ENCODE data around the gene FBRSL1.
"Not testable (repeated sequence)": the region's sequence is repeated elsewhere in the genome, so short reads cannot be mapped to it uniquely, and the experiment has no call there.

FBRSL1 gene

GRCh38 chr12:132525833-132526455 is 36.0 kb downstream of the FBRSL1 start:
- no peak for DNase-seq (ENCODE audit: low read depth)

- DNase-seq (ENCODE audit: low read depth): no peak
These were observed 37.4 kb downstream of the FBRSL1 start for GRCh38 chr12:132527186-132527882.

- DNase-seq (ENCODE audit: low read depth): no peak
These were observed 37.9 kb downstream of the FBRSL1 start for GRCh38 chr12:132527883-132528264.

GRCh38 chr12:132528564-132529106 is 38.7 kb downstream of the FBRSL1 start:
- DNase-seq (ENCODE audit: low read depth): no peak

- DNase-seq (ENCODE audit: low read depth): no peak
These were observed 39.3 kb downstream of the FBRSL1 start for GRCh38 chr12:132529156-132529839.

- no peak for DNase-seq (ENCODE audit: low read depth)
These were observed 40.0 kb downstream of the FBRSL1 start for GRCh38 chr12:132529906-132530305.

- no peak for DNase-seq (ENCODE audit: low read depth)
These were observed 40.5 kb downstream of the FBRSL1 start for GRCh38 chr12:132530447-132530846.

- no peak for DNase-seq (ENCODE audit: low read depth)
These were observed 40.9 kb downstream of the FBRSL1 start for GRCh38 chr12:132530851-132531250.

- DNase-seq (ENCODE audit: low read depth): not testable (repeated sequence)
These were observed 43.0 kb downstream of the FBRSL1 start for GRCh38 chr12:132532711-132533583.

GRCh38 chr12:132533584-132533958 is 43.6 kb downstream of the FBRSL1 start:
- no peak for DNase-seq (ENCODE audit: low read depth)

GRCh38 chr12:132534076-132534475 is 44.1 kb downstream of the FBRSL1 start:
- DNase-seq (ENCODE audit: low read depth): no peak

GRCh38 chr12:132535019-132535418 is 45.1 kb downstream of the FBRSL1 start:
- DNase-seq (ENCODE audit: low read depth): no peak

- no peak for DNase-seq (ENCODE audit: low read depth)
These were observed 46.3 kb downstream of the FBRSL1 start for GRCh38 chr12:132536102-132536876.

- no peak for DNase-seq (ENCODE audit: low read depth)
These were observed 47.1 kb downstream of the FBRSL1 start for GRCh38 chr12:132537049-132537448.

- DNase-seq (ENCODE audit: low read depth): no peak
These were observed 48.1 kb downstream of the FBRSL1 start for GRCh38 chr12:132537836-132538662.

GRCh38 chr12:132538663-132538990 is 48.7 kb downstream of the FBRSL1 start:
- no peak for DNase-seq (ENCODE audit: low read depth)

GRCh38 chr12:132539016-132539773 is 49.2 kb downstream of the FBRSL1 start:
- no peak for DNase-seq (ENCODE audit: low read depth)

- no peak for DNase-seq (ENCODE audit: low read depth)
These were observed 50.5 kb downstream of the FBRSL1 start for GRCh38 chr12:132540436-132540835.

GRCh38 chr12:132541200-132541599 is 51.2 kb downstream of the FBRSL1 start:
- no peak for DNase-seq (ENCODE audit: low read depth)

- DNase-seq (ENCODE audit: low read depth): no peak
These were observed 52.0 kb downstream of the FBRSL1 start for GRCh38 chr12:132541996-132542395.
